Heart left ventricle (tissue), 16 donors: ENCODE measurements around the gene COL11A1. TPM values are rescaled to one million over a fixed set of nuclear protein-coding genes. Genes with fewer than 3 reads are reported as not detected.
"Not testable (repeated sequence)": the region's sequence is repeated elsewhere in the genome, so short reads cannot be mapped to it uniquely, and the experiment has no call there.

Source experiments
- ATAC-seq, 4 donors: fragments of 200-7000 bp; cut with Tn5 transposase; one replicate each; pipeline ENCODE4 v1.9.1; 2020 to 2022; ENCODE audit warnings: moderate library complexity in 4 of 4, mild to moderate bottlenecking in 3 of 4, moderate number of reproducible peaks in 1 of 4
- DNase-seq, 5 donors: peaks; one replicate each; pipeline ENCODE4 v3.0.0-alpha.2; 2020
- H3K27ac ChIP-seq, 12 donors: fragments of 200-600 bp; sonication (generic) in 4 of 12; one replicate each; pipeline versions ENCODE4 v1.5.0 to v1.8.0; 2016 to 2022; ENCODE audit warnings: mild to moderate bottlenecking in 2 of 12
- H3K27me3 ChIP-seq, 9 donors: fragments of 200-600 bp; sonication (generic) in 2 of 9; one replicate each; pipeline versions ENCODE4 v1.5.1 to v1.8.0; 2016 to 2022; ENCODE audit warnings: mild to moderate bottlenecking in 3 of 9
- H3K36me3 ChIP-seq, 9 donors: fragments of 200-600 bp; sonication (generic) in 2 of 9; one replicate each; pipeline versions ENCODE4 v1.5.0 to v1.8.0; 2018 to 2022; ENCODE audit warnings: mild to moderate bottlenecking in 2 of 9
- H3K4me1 ChIP-seq, 12 donors: fragments of 200-600 bp; sonication (generic) in 4 of 12; one replicate each; pipeline versions ENCODE4 v1.5.0 to v1.8.0; 2016 to 2022; ENCODE audit warnings: mild to moderate bottlenecking in 3 of 12
- H3K4me3 ChIP-seq, 12 donors: fragments of 200-600 bp; sonication (generic) in 4 of 12; one replicate each; pipeline versions ENCODE4 v1.5.0 to v1.8.0; 2017 to 2022; ENCODE audit warnings: mild to moderate bottlenecking in 9 of 12, moderate library complexity in 4 of 12
- H3K9me3 ChIP-seq, 12 donors: fragments of 200-600 bp; sonication (generic) in 4 of 12; one replicate each; pipeline versions ENCODE4 v1.5.0 to v1.8.0; 2016 to 2022; ENCODE audit warnings: mild to moderate bottlenecking in 1 of 12
- CTCF ChIP-seq, 12 donors: fragments of 200-600 bp; sonication (generic) in 4 of 12; IDR thresholded peaks; one replicate each; pipeline versions ENCODE4 v1.5.0 to v1.8.0; 2018 to 2022; ENCODE audit warnings: antibody characterized with exemption in 12 of 12, mild to moderate bottlenecking in 5 of 12
- POLR2A ChIP-seq, 2 donors: fragments of 450-650 bp; IDR thresholded peaks; one replicate each; pipeline ENCODE4 v1.6.1; 2017; ENCODE audit warnings: antibody characterized with exemption in 2 of 2, mild to moderate bottlenecking in 2 of 2, moderate library complexity in 2 of 2
- WGBS, 4 donors: extraction: QIAGEN DNeasy Blood & Tissue Kit in 2 of 4; methylation state at CpG; one replicate each; pipeline versions ENCODE4 v1.1.5 to v1.1.7; 2013 to 2018; 5-methylcytosine and 5-hydroxymethylcytosine counted together
- intact Hi-C, 10 donors: fragments of 100-400 bp; cut with DNase I; formaldehyde crosslinking; loops; one replicate each; pipeline versions ENCODE4 v1.11.1 to v1.14.2; 2022
- polyA plus RNA-seq, 2 donors: library from polyadenylated mRNA; stranded (reverse); fragments of 200-250 nt; gene quantifications; one replicate each; pipeline ENCODE4 v1.2.3, GENCODE V29; 2013
- total RNA-seq, 9 donors: library from RNA; depleted of rRNA in 2 of 9; stranded (reverse); fragments of >200 nt in 2 of 9; fragmentation: NEBNext Ultra II Directional in 3 of 9; extraction: Animal tissue kit (Norgen Biotek cat#: 25700) in 3 of 9; gene quantifications; one replicate each; pipeline versions ENCODE4 v1.1.0 to v1.2.4, GENCODE V29; 2016 to 2023
- donor health status: ischemic (EF 13 %, LVEDD 7.1; RV severe dilation, severe dysfunction).
- donor health status: healthy with polysubstance abuse.
- donor health status: DM: no; HTN: yes; CAD: no.
- donor health status: DM: no; HTN: no; CAD: no.
- donor health status: ischemic (EF 25% LVEDD 6.9; RV normal size, moderate dysfunction).
- donor health status: ischemic (EF 25% LVEDD 5.7; RV mildly dilated, moderate dysfunction).
- donor health status: healthy.
- donor health status: DM: yes; HTN: yes; CAD: no.
- donor health status: ischemic (EF 35%, LVEDD 5.7; RV mildly dilated, moderate dysfunction).
- donor health status: nonischemic (EF 11% LVEDD 7.7; RV severe dilation, severe dysfunction).
- donor health status: DM: yes; HTN: yes; CAD: no.
- donor health status: PGD.
- donor health status: ischemic (EF 29% LVEDD 5.4; RV normal size, mild dysfunction).
- donor health status: nonischemic (EF 23%, LVEDD 6.1; RV moderate dilation, normal function).

The COL11A1 gene
- total and polyA plus RNA-seq, 11 donors, result 0.05 TPM; not detected in 10

GRCh38 chr1:103144681-103145080 is 36.4 kb upstream of the COL11A1 start:
- no peak for DNase-seq
- WGBS, 4 donors, result 73 to 82% (median 73%) methylated on average over 2 of the region's 2 CpGs
- no peak overlapping the region for H3K4me3 ChIP-seq
- H3K27ac ChIP-seq, result no peak overlapping the region
- ATAC-seq, result no peak
- H3K36me3 ChIP-seq, result no peaks in the 10 kb centered on the region
- no peaks in the 10 kb centered on the region for H3K27me3 ChIP-seq
- intact Hi-C loops, result no loop called here
- H3K4me1 ChIP-seq, result no peaks in the 10 kb centered on the region
- H3K9me3 ChIP-seq, result no peaks in the 10 kb centered on the region
- no peak for TF ChIP-seq CTCF (IDR thresholded peaks at IDR 0.05)
- no peak for TF ChIP-seq POLR2A (IDR thresholded peaks at IDR 0.05)

GRCh38 chr1:103142461-103142860 is 34.1 kb upstream of the COL11A1 start:
- Histone ChIP-seq H3K36me3 (no peaks in the 10 kb centered on the region), H3K27me3 (no peaks in the 10 kb centered on the region), H3K4me1 (no peaks in the 10 kb centered on the region), H3K9me3 (no peaks in the 10 kb centered on the region), H3K27ac (no peak overlapping the region), H3K4me3 (no peak overlapping the region)
- intact Hi-C loops, result no loop called here
- WGBS, 4 donors, result 38 to 55% (median 46%) methylated on average over 2 of the region's 2 CpGs
- DNase-seq (no peak), ATAC-seq (no peak)
- TF ChIP-seq CTCF (IDR thresholded peaks at IDR 0.05), result no peak
- no peak for TF ChIP-seq POLR2A (IDR thresholded peaks at IDR 0.05)

- Histone ChIP-seq H3K9me3 (peaks cover 0 to 12% (median 0%) of the 10 kb centered on the region in 12 donors), H3K4me1 (no peaks in the 10 kb centered on the region), H3K27ac (no peak overlapping the region), H3K27me3 (no peaks in the 10 kb centered on the region), H3K36me3 (no peaks in the 10 kb centered on the region), H3K4me3 (no peak overlapping the region)
- no peak for DNase-seq
- WGBS, 4 donors, result 70 to 82% (median 78%) methylated on average over 1 of the region's 1 CpG
- no peak for ATAC-seq
- intact Hi-C loops, result no loop called here
- no peak for TF ChIP-seq CTCF (IDR thresholded peaks at IDR 0.05)
- no peak for TF ChIP-seq POLR2A (IDR thresholded peaks at IDR 0.05)
These were observed 21.5 kb upstream of the COL11A1 start for GRCh38 chr1:103129796-103130195.

- TF ChIP-seq CTCF (IDR thresholded peaks at IDR 0.05) (no peak), POLR2A (IDR thresholded peaks at IDR 0.05) (no peak)
- Histone ChIP-seq H3K9me3 (peaks cover 0 to 12% (median 0%) of the 10 kb centered on the region in 12 donors), H3K36me3 (no peaks in the 10 kb centered on the region), H3K27ac (no peak overlapping the region), H3K4me1 (no peaks in the 10 kb centered on the region), H3K4me3 (no peak overlapping the region), H3K27me3 (no peaks in the 10 kb centered on the region)
- WGBS, 4 donors, result 43 to 92% (median 66%) methylated on average over 1 of the region's 1 CpG
- ATAC-seq (no peak), DNase-seq (no peak)
- intact Hi-C loops, result no loop called here
These were observed 20.9 kb upstream of the COL11A1 start for GRCh38 chr1:103129255-103129654.

GRCh38 chr1:103128256-103128655 is 19.9 kb upstream of the COL11A1 start:
- ATAC-seq, H3K4me1 ChIP-seq, H3K36me3 ChIP-seq, DNase-seq, intact Hi-C loops, H3K4me3 ChIP-seq, H3K27me3 ChIP-seq, H3K27ac ChIP-seq, H3K9me3 ChIP-seq: not testable (repeated sequence)
- 78 to 84% (median 80%) methylated on average over 2 of the region's 2 CpGs for WGBS, 4 donors
